Fibroblast of the aortic adventitia (primary cell): Measurements from ENCODE around the gene SHISA6. TPM values are rescaled to one million over a fixed set of nuclear protein-coding genes. Genes with fewer than 3 reads are reported as not detected.

Experiments used
- DNase-seq: peaks from one replicate; pipeline ENCODE4 v3.0.0-alpha.2; 2010; ENCODE audit warnings: low read depth
- H3K4me3 ChIP-seq: 2 replicates; pipeline ENCODE4 v1.5.1; 2011; ENCODE audit warnings: low read depth, mild to moderate bottlenecking, control low read depth, low read length, moderate library complexity
- total RNA-seq: library from RNA; depleted of rRNA; stranded (reverse); fragments of >200 nt; gene quantifications from 2 replicates; pipeline ENCODE4 v1.2.3, GENCODE V29; 2012; ENCODE audit warnings: low replicate concordance
- TF ChIP-seq, protein P1 (sequence below): IDR thresholded peaks from 2 replicates; pipeline ENCODE4 v1.5.1; 2011; ENCODE audit warnings: mild to moderate bottlenecking, low read length, control low read depth, inconsistent platforms; ENCODE audit not compliant: insufficient read depth

Gene SHISA6
- total RNA-seq, 1 donor = not detected

DNA sequence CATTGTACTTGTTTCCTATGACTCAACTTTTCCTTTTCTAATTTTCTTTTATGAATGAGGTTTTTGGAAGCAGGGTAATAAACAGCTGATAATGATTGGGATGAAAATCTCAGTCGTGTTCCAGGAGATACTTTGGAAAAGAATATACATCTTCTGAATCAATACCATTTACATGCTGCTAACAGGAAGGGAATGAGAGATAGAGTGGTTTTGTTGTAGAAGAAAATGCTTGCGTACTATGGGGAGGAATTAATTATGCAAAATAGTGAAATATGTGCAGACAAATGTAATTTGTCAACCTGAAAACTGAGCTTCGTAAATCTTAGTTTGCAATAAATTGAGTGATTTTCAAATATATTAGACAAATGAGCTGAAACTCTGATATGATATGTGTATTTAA is 24.0 kb upstream of the SHISA6 start:
- DNase-seq = no peak
- TF ChIP-seq, protein P1, sequence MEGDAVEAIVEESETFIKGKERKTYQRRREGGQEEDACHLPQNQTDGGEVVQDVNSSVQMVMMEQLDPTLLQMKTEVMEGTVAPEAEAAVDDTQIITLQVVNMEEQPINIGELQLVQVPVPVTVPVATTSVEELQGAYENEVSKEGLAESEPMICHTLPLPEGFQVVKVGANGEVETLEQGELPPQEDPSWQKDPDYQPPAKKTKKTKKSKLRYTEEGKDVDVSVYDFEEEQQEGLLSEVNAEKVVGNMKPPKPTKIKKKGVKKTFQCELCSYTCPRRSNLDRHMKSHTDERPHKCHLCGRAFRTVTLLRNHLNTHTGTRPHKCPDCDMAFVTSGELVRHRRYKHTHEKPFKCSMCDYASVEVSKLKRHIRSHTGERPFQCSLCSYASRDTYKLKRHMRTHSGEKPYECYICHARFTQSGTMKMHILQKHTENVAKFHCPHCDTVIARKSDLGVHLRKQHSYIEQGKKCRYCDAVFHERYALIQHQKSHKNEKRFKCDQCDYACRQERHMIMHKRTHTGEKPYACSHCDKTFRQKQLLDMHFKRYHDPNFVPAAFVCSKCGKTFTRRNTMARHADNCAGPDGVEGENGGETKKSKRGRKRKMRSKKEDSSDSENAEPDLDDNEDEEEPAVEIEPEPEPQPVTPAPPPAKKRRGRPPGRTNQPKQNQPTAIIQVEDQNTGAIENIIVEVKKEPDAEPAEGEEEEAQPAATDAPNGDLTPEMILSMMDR = no peak
- no peak overlapping the region for H3K4me3 ChIP-seq

DNA sequence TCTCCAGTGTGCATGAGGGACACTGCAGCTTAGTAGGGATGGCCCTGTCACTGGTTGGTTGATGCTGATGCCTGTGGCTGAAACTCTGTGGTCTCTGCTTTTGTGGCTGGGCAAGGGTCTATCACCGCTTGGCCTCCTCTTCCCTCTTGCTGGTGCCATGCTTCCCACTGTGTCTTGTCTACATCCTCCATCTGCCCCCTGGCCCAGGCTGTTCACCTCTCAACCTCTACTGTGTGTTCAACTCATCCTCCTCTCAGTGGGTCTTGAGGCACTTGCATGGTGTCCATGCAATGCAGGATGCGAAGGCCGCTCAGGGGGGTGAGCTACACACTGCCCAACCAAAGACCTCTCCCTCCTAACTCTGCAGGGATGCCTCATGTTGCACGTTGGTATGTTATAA is 19.8 kb upstream of the SHISA6 start:
- TF ChIP-seq, protein P1 = no peak
- DNase-seq = no peak

DNA sequence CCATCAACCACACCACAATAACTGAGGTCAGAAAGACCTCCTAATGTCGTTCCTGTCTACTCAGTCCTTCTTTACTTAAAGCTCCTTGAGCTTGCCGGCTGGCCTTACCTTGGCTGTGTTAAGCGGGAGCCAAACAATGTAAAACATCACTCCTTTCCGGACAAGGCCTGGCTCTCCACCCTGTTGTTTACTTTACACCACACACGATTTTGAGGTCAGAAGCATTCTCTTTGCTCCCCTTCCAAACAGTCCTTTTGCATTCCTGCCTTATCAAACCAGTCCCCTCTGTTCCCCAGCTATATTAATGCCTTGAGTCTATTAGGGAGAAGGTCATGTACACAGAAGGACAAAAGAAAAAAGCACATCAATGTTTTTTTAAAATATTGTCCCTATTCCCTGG is 19.3 kb upstream of the SHISA6 start:
- no peak overlapping the region for H3K4me3 ChIP-seq
- DNase-seq = no peak
- TF ChIP-seq, protein P1 = no peak

More for the DNA sequence above, 19.8 kb upstream of the SHISA6 start:
- H3K4me3 ChIP-seq = no peak overlapping the region

DNA sequence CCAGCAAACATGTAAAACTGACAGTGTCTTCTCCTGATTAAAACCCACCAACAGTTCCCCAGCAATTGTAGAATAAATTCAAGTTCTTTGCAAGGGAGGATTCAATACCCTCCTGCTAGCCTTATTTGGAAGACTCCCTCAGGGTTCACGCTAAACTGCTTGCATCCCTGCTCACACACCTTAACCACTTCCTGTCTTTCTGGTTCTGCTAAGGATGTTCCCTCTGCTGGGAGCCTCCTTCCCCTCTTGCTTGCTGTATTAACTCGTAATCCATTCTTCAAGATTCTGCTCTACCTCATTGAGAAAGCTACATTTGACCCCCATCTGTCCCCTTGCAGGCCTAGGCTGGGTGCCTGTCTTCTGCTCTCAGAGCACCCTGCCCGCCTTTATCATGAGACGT is 2.3 kb upstream of the SHISA6 start:
- H3K4me3 ChIP-seq = no peak overlapping the region
- TF ChIP-seq, protein P1 = no peak
- no peak for DNase-seq

DNA sequence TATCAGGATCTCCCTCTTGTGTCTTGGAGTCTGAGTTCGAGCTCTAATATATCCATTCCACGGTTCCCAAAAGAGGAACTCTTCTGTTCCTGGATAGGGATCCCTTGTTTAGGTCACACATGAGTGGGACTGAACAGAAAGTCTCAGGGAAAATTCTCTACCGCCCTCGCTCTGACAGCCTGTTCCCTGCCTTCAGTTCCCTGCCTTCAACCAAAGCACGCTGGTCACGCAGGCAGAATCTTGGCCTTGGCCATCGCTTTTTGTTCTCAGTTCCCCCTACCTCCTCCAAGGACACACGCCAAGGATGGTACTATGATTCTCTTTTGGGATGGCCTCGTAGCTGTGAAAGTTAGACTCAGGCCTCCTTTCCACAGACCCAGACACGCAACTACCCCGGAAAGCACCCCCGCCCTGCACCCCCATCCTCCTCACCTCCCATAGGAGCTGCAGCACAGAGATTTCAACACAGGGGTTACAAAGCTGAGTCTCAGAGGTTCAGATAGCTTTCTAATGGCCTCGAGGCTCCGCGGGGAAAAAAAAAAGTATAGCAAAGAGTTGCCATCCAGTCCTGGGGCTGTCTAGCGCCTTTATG is 1.5 kb upstream of the SHISA6 start:
- TF ChIP-seq, protein P1 = no peak
- H3K4me3 ChIP-seq = no peak overlapping the region
- DNase-seq = no peak

DNA sequence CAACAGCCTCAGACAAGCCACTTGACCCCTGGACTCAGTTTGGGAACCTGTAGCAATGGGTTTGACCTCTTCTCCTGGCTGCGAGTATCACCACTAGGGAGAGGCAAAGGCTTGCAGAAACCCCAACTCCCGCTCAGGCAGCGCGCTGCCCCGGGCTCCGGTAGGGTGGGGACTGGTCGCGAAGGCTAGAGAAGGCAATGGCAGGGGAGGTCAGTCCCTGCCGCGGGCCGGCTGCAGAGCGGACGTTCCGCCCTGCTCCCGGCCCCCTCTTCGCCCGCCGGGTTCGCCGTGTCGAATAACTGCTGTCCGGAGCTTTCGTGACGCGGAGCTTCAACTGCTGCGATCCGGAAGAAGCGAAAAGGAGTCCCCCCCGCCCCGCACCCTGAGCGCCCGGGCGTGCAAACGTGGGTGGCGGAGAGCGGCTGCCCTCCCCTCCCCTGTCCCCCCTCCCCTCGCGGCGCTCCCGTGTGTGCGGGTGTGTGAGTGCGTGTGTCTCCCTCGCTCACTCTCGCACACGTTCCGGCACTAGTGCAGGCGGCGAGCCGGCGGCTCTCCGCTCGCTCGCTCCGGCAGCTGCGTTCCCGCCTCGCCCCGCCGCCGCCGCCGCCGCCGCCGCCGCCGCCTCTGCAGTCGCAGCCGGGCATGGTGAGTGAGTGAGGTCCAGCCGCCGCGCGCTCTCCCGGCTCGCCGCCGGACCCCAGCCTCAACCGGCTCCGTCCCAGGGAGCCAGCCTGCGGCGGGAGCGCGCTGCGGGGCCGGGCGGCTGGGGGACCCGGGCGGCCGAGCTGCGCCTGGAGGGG is 772 bp upstream of the SHISA6 start:
- DNase-seq = no peak
- no peak overlapping the region for H3K4me3 ChIP-seq
- TF ChIP-seq, protein P1 = no peak
